ENCODE results near the gene DICER1. TPM values are rescaled to one million over a fixed set of nuclear protein-coding genes. Genes with fewer than 3 reads are reported as not detected.

The DICER1 gene
- total and polyA plus RNA-seq, 7 donors: 7.2 to 41.5 (median 30.7) TPM

DNA sequence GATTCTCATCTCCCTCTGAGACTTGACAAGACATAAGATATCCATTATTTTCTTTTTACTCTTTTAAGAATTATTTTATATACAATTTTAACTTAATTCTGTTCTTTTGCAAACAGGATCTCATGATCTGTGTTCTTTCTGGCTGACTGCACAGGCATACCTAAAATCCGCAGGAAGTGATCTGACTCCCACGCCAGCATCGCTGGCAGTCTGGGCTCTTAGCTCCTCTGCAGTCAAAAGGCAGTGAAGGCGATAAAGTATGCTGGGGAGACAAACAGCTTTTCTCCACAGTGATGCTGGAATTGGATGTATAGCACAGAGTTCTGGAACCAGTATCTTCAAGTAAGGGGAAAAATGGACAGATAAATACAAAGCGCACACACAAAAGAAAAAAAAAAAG lies 52.4 kb downstream of the DICER1 start:
- Histone ChIP-seq H3K27me3 (ENCODE audit: insufficient read depth in 3 of 3, low read length in 2 of 3) (no peaks in the 10 kb centered on the region), H3K27ac (no peak overlapping the region), H3K4me1 (peaks cover 6% of the 10 kb centered on the region), H3K36me3 (ENCODE audit: insufficient read depth in 1 of 2, low read depth in 1 of 2) (peaks cover 14 to 91% of the 10 kb centered on the region in 2 donors), H3K9me3 (no peaks in the 10 kb centered on the region), H3K4me3 (no peak overlapping the region)
- intact Hi-C loops (cut with DNase I): loop anchor here in 1 of 2 donors (10.0 kb wide), 1 partner anchor 330 kb away; no protein-coding TSS in a partner anchor
- DNase-seq (no peak), ATAC-seq (no peak)
- TF ChIP-seq CTCF (IDR thresholded peaks at IDR 0.05): no peak
- 92 to 94% (median 93%) methylated on average over 5 of the region's 5 CpGs for WGBS, 3 donors

DNA sequence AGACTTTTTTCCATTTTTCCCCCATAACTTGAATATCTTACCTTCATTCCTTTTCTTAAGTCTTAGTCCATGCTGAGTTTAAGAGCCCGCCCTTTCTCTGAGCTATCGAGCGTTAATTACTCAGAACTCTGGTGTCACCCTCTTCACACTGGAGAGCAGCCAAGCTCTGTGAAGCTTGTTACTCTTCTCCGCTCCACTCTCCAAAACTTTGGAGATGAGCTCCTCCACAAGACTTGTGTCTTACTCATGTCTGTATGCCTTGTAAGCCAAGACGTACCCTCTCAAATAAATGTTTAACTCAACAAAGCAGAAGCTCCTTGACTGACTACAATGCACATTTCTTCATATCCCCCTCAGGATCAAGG lies 54.7 kb downstream of the DICER1 start:
- no peak overlapping the region for H3K4me3 ChIP-seq
- H3K27me3 ChIP-seq (ENCODE audit: insufficient read depth in 3 of 3, low read length in 2 of 3): no peaks in the 10 kb centered on the region
- H3K4me1 ChIP-seq: peaks cover 13% of the 10 kb centered on the region
- WGBS, 3 donors: 64 to 81% (median 64%) methylated on average over 5 of the region's 5 CpGs
- no peak for TF ChIP-seq CTCF (IDR thresholded peaks at IDR 0.05)
- H3K27ac ChIP-seq: no peak overlapping the region
- intact Hi-C loops (cut with DNase I): loop anchor here in 1 of 2 donors (10.0 kb wide), 1 partner anchor 332 kb away; no protein-coding TSS in a partner anchor
- ATAC-seq: no peak
- DNase-seq: no peak
- H3K36me3 ChIP-seq (ENCODE audit: insufficient read depth in 1 of 2, low read depth in 1 of 2): peaks cover 8 to 69% of the 10 kb centered on the region in 2 donors
- no peaks in the 10 kb centered on the region for H3K9me3 ChIP-seq

DNA sequence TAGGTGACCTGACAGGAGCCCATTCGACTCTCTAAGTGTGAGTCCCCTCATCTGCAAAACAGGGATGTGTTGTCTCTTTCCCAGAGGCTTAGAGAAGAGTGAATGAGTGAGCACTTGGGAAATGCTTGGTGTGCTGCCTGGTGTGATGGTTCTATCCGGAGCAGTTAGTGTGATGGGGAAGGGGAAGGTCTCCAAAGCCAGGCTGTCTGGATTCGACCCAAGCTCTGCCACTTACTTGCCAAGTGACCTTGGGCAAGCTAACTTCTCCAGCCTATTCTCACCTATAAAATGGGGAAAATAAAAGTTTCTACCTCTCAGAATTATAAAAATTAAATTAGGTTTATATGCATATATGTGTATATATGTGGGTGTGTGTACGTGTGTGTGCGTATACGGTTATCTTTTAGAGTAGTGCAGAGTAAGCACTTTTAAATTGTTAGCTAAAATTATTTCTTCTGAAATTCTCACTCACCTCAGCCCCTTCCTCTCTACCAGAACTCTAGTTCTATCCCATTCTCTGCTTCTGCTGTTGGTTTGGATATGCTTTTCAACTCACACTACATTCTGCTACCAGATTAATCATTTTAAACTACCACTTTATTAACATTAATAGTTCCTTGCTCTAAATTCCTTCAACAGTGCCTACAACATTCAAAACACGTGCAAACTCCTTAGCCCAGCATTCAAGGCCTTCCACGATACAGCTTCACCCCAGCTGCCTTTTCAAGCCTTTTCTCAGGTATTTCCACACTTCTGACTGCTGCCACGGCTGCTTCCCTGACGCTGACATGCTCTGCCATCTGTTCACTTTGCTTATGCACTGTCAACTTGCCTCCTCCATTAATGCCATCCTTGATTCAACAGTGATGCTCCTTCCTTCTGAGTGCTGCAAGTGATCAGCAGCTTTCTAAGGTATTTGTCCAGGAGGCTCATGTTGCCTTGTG lies 55.3 kb downstream of the DICER1 start:
- Histone ChIP-seq H3K27ac (no peak overlapping the region), H3K27me3 (ENCODE audit: insufficient read depth in 3 of 3, low read length in 2 of 3) (no peaks in the 10 kb centered on the region), H3K4me1 (peaks cover 13% of the 10 kb centered on the region), H3K36me3 (ENCODE audit: insufficient read depth in 1 of 2, low read depth in 1 of 2) (peaks cover 8 to 62% of the 10 kb centered on the region in 2 donors), H3K4me3 (no peak overlapping the region), H3K9me3 (no peaks in the 10 kb centered on the region)
- ATAC-seq: peak in 1 of 4 donors; percentile 12
- no peak for DNase-seq
- TF ChIP-seq CTCF (IDR thresholded peaks at IDR 0.05): no peak
- intact Hi-C loops (cut with DNase I): loop anchor here in 1 of 2 donors (10.0 kb wide), 1 partner anchor 333 kb away; no protein-coding TSS in a partner anchor
- 73 to 80% (median 75%) methylated on average over 10 of the region's 10 CpGs for WGBS, 3 donors

GRCh38 chr14:95098984-95099599 lies 58.2 kb downstream of the DICER1 start:
- Histone ChIP-seq H3K9me3 (no peaks in the 10 kb centered on the region), H3K27me3 (ENCODE audit: insufficient read depth in 3 of 3, low read length in 2 of 3) (no peaks in the 10 kb centered on the region), H3K4me3 (no peak overlapping the region), H3K27ac (no peak overlapping the region), H3K36me3 (ENCODE audit: insufficient read depth in 1 of 2, low read depth in 1 of 2) (peaks cover 6 to 60% of the 10 kb centered on the region in 2 donors), H3K4me1 (peaks cover 13% of the 10 kb centered on the region)
- DNase-seq: peak; percentile 72 to 77
- intact Hi-C loops (cut with DNase I): loop anchor here in 1 of 2 donors (5.0 kb wide), 1 partner anchor 412 kb away; no protein-coding TSS in a partner anchor
- peak; percentile 71 for TF ChIP-seq CTCF (IDR thresholded peaks at IDR 0.05)
- ATAC-seq: peak; percentile 72 to 84 (median 80)
- 31 to 49% (median 32%) methylated on average over 3 of the region's 3 CpGs for WGBS, 3 donors

Measured in psoas muscle (tissue), 8 donors.